IMR-90 (cell line): ENCODE measurements around the gene SH3BP4. TPM values are rescaled to one million over a fixed set of nuclear protein-coding genes. Genes with fewer than 3 reads are reported as not detected.

Source experiments
- ATAC-seq: fragments of 200-7000 bp; cut with Tn5 transposase; 2 replicates; pipeline ENCODE4 v1.9.1; 2020; ENCODE audit warnings: low read depth, mild to moderate bottlenecking, moderate library complexity
- BruUV-seq: library from RNA; stranded (reverse); fragments of 400-500 nt; replicated peaks from 2 replicates; lab custom pipeline; 2021; lab: Mats Ljungman, UMichigan
- CTCF ChIA-PET: fragments of 300-600 bp; formaldehyde crosslinking; extraction: SDS; loops from one replicate; lab custom pipeline; 2021; ENCODE audit warnings: antibody characterized with exemption; lab: Yijun Ruan, JAX
- POLR2A ChIA-PET: fragments of 300-600 bp; sonication (Branson Sonifier 250); formaldehyde crosslinking; loops from one replicate; lab custom pipeline; 2022; ENCODE audit warnings: antibody characterized with exemption; ENCODE audit not compliant: unreplicated experiment; lab: Charles Lee
- DNase-seq: peaks from one replicate; pipeline ENCODE4 v3.0.0; 2013
- H2AFZ ChIP-seq: replicated peaks from 2 replicates; pipeline ENCODE3; 2013; ENCODE audit warnings: low read length, mild to moderate bottlenecking; ENCODE audit not compliant: poor library complexity
- H2AK5ac ChIP-seq: 2 replicates; pipeline ENCODE4 v1.6.1; 2013; ENCODE audit warnings: low read depth, low read length, inconsistent platforms
- H2AK9ac ChIP-seq: replicated peaks from 2 replicates; pipeline ENCODE3; 2013; ENCODE audit warnings: mild to moderate bottlenecking, low read depth, low read length, moderate library complexity; ENCODE audit not compliant: poor library complexity
- H2BK120ac ChIP-seq: 2 replicates; pipeline ENCODE4 v1.6.1; 2013; ENCODE audit warnings: low read depth, low read length, inconsistent platforms
- H2BK15ac ChIP-seq: 3 replicates; pipeline ENCODE4 v1.6.1; 2013; ENCODE audit warnings: low read depth, low read length, inconsistent platforms
- H2BK20ac ChIP-seq: 2 replicates; pipeline ENCODE4 v1.6.1; 2013; ENCODE audit warnings: low read depth, mild to moderate bottlenecking, inconsistent platforms, low read length, moderate library complexity
- H2BK5ac ChIP-seq: 2 replicates; pipeline ENCODE4 v1.6.1; 2013; ENCODE audit warnings: mild to moderate bottlenecking, low read depth, low read length, inconsistent platforms; ENCODE audit not compliant: poor library complexity, severe bottlenecking
- H3K14ac ChIP-seq: replicated peaks from 2 replicates; pipeline ENCODE4 v1.6.1; 2013; ENCODE audit warnings: low read depth, low read length, inconsistent platforms
- H3K18ac ChIP-seq: 2 replicates; pipeline ENCODE4 v1.6.1; 2013; ENCODE audit warnings: low read depth, low read length, control low read depth
- H3K23ac ChIP-seq: 2 replicates; pipeline ENCODE4 v1.6.1; 2013; ENCODE audit warnings: low read depth, low read length, inconsistent platforms
- H3K27ac ChIP-seq: 2 replicates; pipeline ENCODE4 v1.5.1; 2013; ENCODE audit warnings: mild to moderate bottlenecking, control low read depth, low read length; ENCODE audit not compliant: insufficient read depth
- H3K27me3 ChIP-seq: 2 replicates; pipeline ENCODE4 v1.6.1; 2013; ENCODE audit warnings: low read length; ENCODE audit not compliant: control insufficient read depth, insufficient read depth
- H3K36me3 ChIP-seq: 2 replicates; pipeline ENCODE4 v1.6.1; 2013; ENCODE audit warnings: low read length, mixed read lengths; ENCODE audit not compliant: control insufficient read depth, insufficient read depth
- H3K4ac ChIP-seq: 2 replicates; pipeline ENCODE4 v1.6.1; 2013; ENCODE audit warnings: low read depth, low read length, inconsistent platforms
- H3K4me1 ChIP-seq: 2 replicates; pipeline ENCODE4 v1.6.1; 2013; ENCODE audit warnings: low read length, mixed read lengths; ENCODE audit not compliant: control insufficient read depth, insufficient read depth
- H3K4me2 ChIP-seq: 2 replicates; pipeline ENCODE4 v1.6.1; 2013; ENCODE audit warnings: low read depth, mild to moderate bottlenecking, control low read depth, low read length, moderate library complexity
- H3K4me3 ChIP-seq: 2 replicates; pipeline ENCODE4 v1.5.1; 2013; ENCODE audit warnings: low read depth, mild to moderate bottlenecking, control low read depth, low read length, moderate library complexity; ENCODE audit not compliant: insufficient read depth
- H3K56ac ChIP-seq: 2 replicates; pipeline ENCODE4 v1.6.1; 2013; ENCODE audit warnings: low read length, inconsistent platforms; ENCODE audit not compliant: insufficient read depth; ENCODE audit errors: extremely low read depth
- H3K79me1 ChIP-seq, 2 experiments: 2 replicates each; pipeline ENCODE4 v1.6.1; 2013; ENCODE audit warnings: low read length in 2 of 2, inconsistent platforms in 1 of 2, low read depth in 1 of 2
- H3K9ac ChIP-seq: 2 replicates; pipeline ENCODE4 v1.6.1; 2013; ENCODE audit warnings: low read depth, low read length, control low read depth
- H3K9me1 ChIP-seq: 2 replicates; pipeline ENCODE4 v1.6.1; 2013; ENCODE audit warnings: low read length, inconsistent platforms; ENCODE audit not compliant: insufficient read depth
- H3K9me3 ChIP-seq: 2 replicates; pipeline ENCODE4 v1.6.1; 2013; ENCODE audit warnings: low read length; ENCODE audit not compliant: control insufficient read depth, insufficient read depth
- H4K20me1 ChIP-seq: 2 replicates; pipeline ENCODE4 v1.6.1; 2013; ENCODE audit warnings: low read length, inconsistent platforms; ENCODE audit not compliant: insufficient read depth
- H4K5ac ChIP-seq: 2 replicates; pipeline ENCODE4 v1.6.1; 2013; ENCODE audit warnings: mild to moderate bottlenecking, low read depth, low read length, control low read depth
- H4K8ac ChIP-seq, 2 experiments: 2 replicates each; pipeline ENCODE4 v1.6.1; 2013; ENCODE audit warnings: low read depth in 2 of 2, low read length in 2 of 2, control low read depth in 1 of 2, inconsistent platforms in 1 of 2
- H4K91ac ChIP-seq: 2 replicates; pipeline ENCODE4 v1.6.1; 2013; ENCODE audit warnings: low read depth, low read length, inconsistent platforms; ENCODE audit not compliant: insufficient read depth
- BHLHE40 ChIP-seq: fragments of 150-350 bp; IDR thresholded peaks from 2 replicates; pipeline ENCODE4 v1.6.1; 2016; ENCODE audit warnings: mild to moderate bottlenecking, low read depth, low read length
- CEBPB ChIP-seq: IDR thresholded peaks from 2 replicates; pipeline ENCODE4 v1.6.1; 2012; ENCODE audit warnings: low read depth, low read length, improper control_type of control experiment
- CHD1 ChIP-seq: IDR thresholded peaks from 2 replicates; pipeline ENCODE4 v1.6.1; 2012; ENCODE audit warnings: low read depth, low read length, improper control_type of control experiment
- MAFK ChIP-seq: IDR thresholded peaks from 2 replicates; pipeline ENCODE4 v1.6.1; 2012; ENCODE audit warnings: low read depth, low read length, improper control_type of control experiment
- POLR2A ChIP-seq: IDR thresholded peaks from 2 replicates; pipeline ENCODE4 v1.6.1; 2012; ENCODE audit warnings: mild to moderate bottlenecking, low read depth, low read length
- RCOR1 ChIP-seq: IDR thresholded peaks from 2 replicates; pipeline ENCODE4 v1.6.1; 2012; ENCODE audit warnings: mild to moderate bottlenecking, low read length, improper control_type of control experiment; ENCODE audit not compliant: insufficient replicate concordance
- RFX5 ChIP-seq: IDR thresholded peaks from 2 replicates; pipeline ENCODE4 v1.8.0; 2012; ENCODE audit warnings: low read depth, mild to moderate bottlenecking, low read length, moderate library complexity
- SMC3 ChIP-seq: fragments of 150-350 bp; IDR thresholded peaks from 2 replicates; pipeline ENCODE4 v1.6.1; 2016; ENCODE audit warnings: low read depth, mild to moderate bottlenecking, antibody characterized with exemption, low read length, moderate library complexity
- WGBS, 2 experiments: methylation state at CpG; one replicate each; pipeline versions ENCODE4 v1.1.5 to v1.1.7; 2013; ENCODE audit warnings: missing lambda C conversion rate in 2 of 2; ENCODE audit not compliant: insufficient read length in 1 of 2; ENCODE audit errors: extremely low coverage in 2 of 2; 5-methylcytosine and 5-hydroxymethylcytosine counted together
- dilution Hi-C: fragments of 300-500 bp; cut with HindIII; formaldehyde crosslinking; loops from one replicate; pipeline ENCODE4 v1.14.3; 2018; ENCODE audit warnings: low sequenced_read_pairs; ENCODE audit not compliant: unreplicated experiment
- in situ Hi-C: fragments of 300-500 bp; cut with MboI; formaldehyde crosslinking; loops from 3 replicates; pipeline ENCODE4 v1.14.3; 2019; ENCODE audit warnings: low sequenced_read_pairs, inconsistent platforms, mixed read lengths
- intact Hi-C: fragments of 100-400 bp; cut with micrococcal nuclease; formaldehyde crosslinking; loops from 2 replicates; pipeline ENCODE4 v1.10.0; 2022
- polyA plus RNA-seq, 3 experiments: library from polyadenylated mRNA; depleted of rRNA; stranded (reverse); fragments of >200 nt; gene quantifications; 2 replicates each; pipeline ENCODE4 v1.2.3, GENCODE V29; 2012; ENCODE audit warnings: low replicate concordance in 1 of 3
- total RNA-seq: library from RNA; depleted of rRNA; stranded (reverse); fragments of >200 nt; gene quantifications from 2 replicates; pipeline ENCODE4 v1.2.3, GENCODE V29; 2012
- TF ChIP-seq, protein P1 (sequence below): conservative IDR thresholded peaks from 2 replicates; pipeline ENCODE4 v1.5.1; 2012; ENCODE audit warnings: mild to moderate bottlenecking, low read depth, low read length, improper control_type of control experiment
- TF ChIP-seq, protein P2 (sequence below): fragments of 150-350 bp; IDR thresholded peaks from 2 replicates; pipeline ENCODE4 v1.6.1; 2016; ENCODE audit warnings: low read depth, mild to moderate bottlenecking, low read length, moderate library complexity, borderline replicate concordance

SH3BP4 gene
- total and polyA plus RNA-seq, 2 of the 4 experiments (the other 2 are of a cell fraction) = 104 to 122 TPM

DNA sequence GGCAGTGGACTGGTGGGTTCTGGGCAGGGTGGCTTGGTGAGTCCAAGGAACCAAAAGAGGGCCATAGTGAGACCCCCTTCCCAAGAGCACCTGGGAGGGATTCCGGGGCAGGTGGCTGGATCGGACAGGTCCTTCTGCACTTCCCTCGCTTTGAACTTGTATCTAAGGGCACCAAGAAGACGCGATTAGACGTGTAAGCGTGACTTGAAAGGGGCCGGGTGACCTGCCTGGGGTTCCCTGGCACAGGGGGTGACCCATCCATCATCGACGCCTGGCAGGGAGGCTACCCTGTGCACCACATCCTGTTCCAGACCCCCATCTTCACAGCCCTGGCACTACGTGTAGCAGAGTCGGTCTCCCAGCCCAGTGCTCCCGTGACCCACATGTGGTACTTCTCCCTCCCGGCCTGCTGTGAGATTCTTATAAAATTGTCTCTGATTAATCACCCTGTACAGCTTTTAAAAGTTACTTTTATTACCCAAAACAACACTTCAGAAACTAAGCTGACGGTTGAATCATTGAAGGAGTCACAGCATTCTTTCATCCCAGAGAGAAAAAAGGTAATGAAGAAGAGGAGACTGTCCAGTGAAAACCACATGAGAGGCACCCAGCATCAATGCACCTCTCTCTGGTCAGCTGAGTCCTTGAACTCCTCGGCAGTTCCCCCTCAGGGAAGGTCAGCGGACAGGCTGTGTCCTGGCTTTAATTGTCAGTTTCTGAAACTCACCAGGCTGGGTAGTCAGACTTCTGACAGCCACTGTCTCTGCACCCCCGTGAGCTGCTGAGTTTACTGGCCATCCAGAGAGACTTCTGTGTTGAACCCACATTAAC is 13.0 kb downstream of the SH3BP4 start:
- no peak overlapping the region for H2AK9ac ChIP-seq
- DNase-seq (no peak), ATAC-seq (no peak)
- no peak overlapping the region for H3K18ac ChIP-seq
- intact Hi-C loops = loop anchor here (5.0 kb wide), 1 partner anchor 142 kb away; no protein-coding TSS in a partner anchor
- peak overlapping the region; percentile 17 for H2BK5ac ChIP-seq
- no peak overlapping the region for H3K56ac ChIP-seq
- TF ChIP-seq, protein P1, sequence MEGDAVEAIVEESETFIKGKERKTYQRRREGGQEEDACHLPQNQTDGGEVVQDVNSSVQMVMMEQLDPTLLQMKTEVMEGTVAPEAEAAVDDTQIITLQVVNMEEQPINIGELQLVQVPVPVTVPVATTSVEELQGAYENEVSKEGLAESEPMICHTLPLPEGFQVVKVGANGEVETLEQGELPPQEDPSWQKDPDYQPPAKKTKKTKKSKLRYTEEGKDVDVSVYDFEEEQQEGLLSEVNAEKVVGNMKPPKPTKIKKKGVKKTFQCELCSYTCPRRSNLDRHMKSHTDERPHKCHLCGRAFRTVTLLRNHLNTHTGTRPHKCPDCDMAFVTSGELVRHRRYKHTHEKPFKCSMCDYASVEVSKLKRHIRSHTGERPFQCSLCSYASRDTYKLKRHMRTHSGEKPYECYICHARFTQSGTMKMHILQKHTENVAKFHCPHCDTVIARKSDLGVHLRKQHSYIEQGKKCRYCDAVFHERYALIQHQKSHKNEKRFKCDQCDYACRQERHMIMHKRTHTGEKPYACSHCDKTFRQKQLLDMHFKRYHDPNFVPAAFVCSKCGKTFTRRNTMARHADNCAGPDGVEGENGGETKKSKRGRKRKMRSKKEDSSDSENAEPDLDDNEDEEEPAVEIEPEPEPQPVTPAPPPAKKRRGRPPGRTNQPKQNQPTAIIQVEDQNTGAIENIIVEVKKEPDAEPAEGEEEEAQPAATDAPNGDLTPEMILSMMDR = no peak
- no peak for TF ChIP-seq BHLHE40
- no peak for TF ChIP-seq SMC3
- TF ChIP-seq RCOR1 = no peak
- no peak for TF ChIP-seq POLR2A
- TF ChIP-seq, protein P2, sequence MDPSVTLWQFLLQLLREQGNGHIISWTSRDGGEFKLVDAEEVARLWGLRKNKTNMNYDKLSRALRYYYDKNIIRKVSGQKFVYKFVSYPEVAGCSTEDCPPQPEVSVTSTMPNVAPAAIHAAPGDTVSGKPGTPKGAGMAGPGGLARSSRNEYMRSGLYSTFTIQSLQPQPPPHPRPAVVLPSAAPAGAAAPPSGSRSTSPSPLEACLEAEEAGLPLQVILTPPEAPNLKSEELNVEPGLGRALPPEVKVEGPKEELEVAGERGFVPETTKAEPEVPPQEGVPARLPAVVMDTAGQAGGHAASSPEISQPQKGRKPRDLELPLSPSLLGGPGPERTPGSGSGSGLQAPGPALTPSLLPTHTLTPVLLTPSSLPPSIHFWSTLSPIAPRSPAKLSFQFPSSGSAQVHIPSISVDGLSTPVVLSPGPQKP = no peak
- TF ChIP-seq CHD1 = no peak
- no peak for TF ChIP-seq CEBPB
- TF ChIP-seq MAFK = no peak
- TF ChIP-seq RFX5 = no peak
- no peak overlapping the region for H4K8ac ChIP-seq
- peak overlapping the region; percentile 40 for H3K27ac ChIP-seq
- no peak overlapping the region for H4K5ac ChIP-seq
- ChIA-PET POLR2A (interaction anchor here (0.6 to 0.7 kb wide), 2 partner anchors 9 to 400 kb away, joined by 3 to 5 read pairs; no protein-coding TSS in a partner anchor), CTCF (no interaction called here)
- H2AK5ac ChIP-seq = peak overlapping the region; percentile 24
- H3K36me3 ChIP-seq = peaks cover 29% of the 10 kb centered on the region
- peak overlapping the region; percentile 18; the same call in 1 of the 2 replicates for H3K4me2 ChIP-seq
- H4K91ac ChIP-seq = no peak overlapping the region
- no peaks in the 10 kb centered on the region for H3K27me3 ChIP-seq
- no TSS peak for BruUV-seq
- no peak overlapping the region; the same call in none of the 2 replicates for H3K9ac ChIP-seq
- no peaks in the 10 kb centered on the region for H3K9me3 ChIP-seq
- no peak overlapping the region for H2BK20ac ChIP-seq
- no peak overlapping the region for H2AFZ ChIP-seq
- 0 out of 2 replicates have a peak overlapping the region, but pooled peaks have one; percentile 15 for H3K4ac ChIP-seq
- no peak overlapping the region for H2BK120ac ChIP-seq
- peaks cover 52% of the 10 kb centered on the region for H3K9me1 ChIP-seq
- in situ Hi-C loops = loop anchor here (10.0 kb wide), 1 partner anchor 410 kb away; no protein-coding TSS in a partner anchor
- H3K14ac ChIP-seq = peak overlapping the region; percentile 40; the same call in 1 of the 2 replicates
- H3K23ac ChIP-seq = peak overlapping the region; percentile 29; the same call in 1 of the 2 replicates
- dilution Hi-C loops = no loop called here
- H3K4me3 ChIP-seq = no peak overlapping the region
- no peak overlapping the region for H2BK15ac ChIP-seq
- H4K20me1 ChIP-seq = peaks cover 99% of the 10 kb centered on the region
- WGBS, 2 experiments = 87% methylated on average over 2 of the region's 18 CpGs; no CpG with 5 or more reads in 1 of the 2 experiments
- peaks cover 44% of the 10 kb centered on the region for H3K4me1 ChIP-seq
- H3K79me1 ChIP-seq = peaks cover 0 to 62% of the 10 kb centered on the region in 2 experiments; a peak in 2 of 4 replicates
